CD4-positive, alpha-beta T cell treated with Interleukin-10 for 1 hour (primary cell): ENCODE results near the gene STAP2.
"Not testable (repeated sequence)": the region's sequence is repeated elsewhere in the genome, so short reads cannot be mapped to it uniquely, and the experiment has no call there.

Source experiments
- DNase-seq: peaks from one replicate; pipeline ENCODE4 v3.0.0-alpha.2; 2020

Gene STAP2

GRCh38 chr19:4295972-4296771, 42.5 kb downstream of the STAP2 start:
- no peak for DNase-seq

- no peak for DNase-seq
Measured at GRCh38 chr19:4294389-4294788, 44.2 kb downstream of the STAP2 start.

GRCh38 chr19:4292515-4292914, 46.1 kb downstream of the STAP2 start:
- no peak for DNase-seq

GRCh38 chr19:4291184-4291732, 47.4 kb downstream of the STAP2 start:
- DNase-seq, result no peak

GRCh38 chr19:4288091-4288777, 50.4 kb downstream of the STAP2 start:
- DNase-seq, result no peak

GRCh38 chr19:4286141-4286540, 52.5 kb downstream of the STAP2 start:
- not testable (repeated sequence) for DNase-seq

- DNase-seq, result no peak
Measured at GRCh38 chr19:4284974-4285373, 53.7 kb downstream of the STAP2 start.

GRCh38 chr19:4284176-4284958, 54.3 kb downstream of the STAP2 start:
- no peak for DNase-seq

- no peak for DNase-seq
Measured at GRCh38 chr19:4279530-4280422, 58.9 kb downstream of the STAP2 start.

GRCh38 chr19:4279267-4279529, 59.4 kb downstream of the STAP2 start:
- no peak for DNase-seq

GRCh38 chr19:4278419-4279266, 60.0 kb downstream of the STAP2 start, which contains the start of gene SHD:
Gene SHD (plus strand): TSS chr19:4279266. CDS start chr19:4280064, 798 bp downstream.
- DNase-seq, result no peak

GRCh38 chr19:4278010-4278409, 60.6 kb downstream of the STAP2 start:
- DNase-seq, result no peak

- no peak for DNase-seq
Measured at GRCh38 chr19:4277191-4277696, 61.4 kb downstream of the STAP2 start.

GRCh38 chr19:4274321-4274686, 64.3 kb downstream of the STAP2 start:
- DNase-seq, result not testable (repeated sequence)
